Measurements from ENCODE around the gene RTP2.

Gene RTP2, protein sequence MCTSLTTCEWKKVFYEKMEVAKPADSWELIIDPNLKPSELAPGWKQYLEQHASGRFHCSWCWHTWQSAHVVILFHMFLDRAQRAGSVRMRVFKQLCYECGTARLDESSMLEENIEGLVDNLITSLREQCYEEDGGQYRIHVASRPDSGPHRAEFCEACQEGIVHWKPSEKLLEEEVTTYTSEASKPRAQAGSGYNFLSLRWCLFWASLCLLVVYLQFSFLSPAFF

DNA sequence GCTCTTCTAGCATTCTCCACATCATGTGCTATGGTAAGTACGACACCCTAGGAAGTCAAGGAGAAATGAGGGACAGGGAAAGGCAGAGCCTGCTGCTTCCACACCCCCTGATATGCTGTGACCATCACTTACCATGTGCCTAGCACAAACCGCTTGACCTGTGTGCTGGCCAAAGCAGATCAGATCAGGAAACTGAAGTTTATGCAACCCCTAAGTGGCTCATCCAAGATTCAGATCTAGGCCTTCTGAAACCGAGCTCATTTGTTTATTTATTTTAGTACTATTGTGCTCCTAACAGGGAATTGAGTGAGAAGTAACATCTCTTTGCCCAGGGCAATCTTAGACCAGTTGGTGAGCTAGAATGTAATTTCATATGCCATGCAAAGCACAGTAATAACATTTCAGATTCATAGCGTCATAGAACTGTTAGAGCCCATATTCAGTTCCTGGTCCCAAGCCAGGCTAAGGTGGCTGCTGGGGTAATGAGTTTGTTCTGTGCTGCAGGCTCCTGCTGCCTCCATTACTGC lies at the start of gene RTP2:
RTP2 (minus strand) TSS at position 51 of the 527 bp plus-strand sequence. CDS start 429 bp downstream, outside the sequence.
- no peak for DNase-seq (ENCODE audit: low read depth)

DNA sequence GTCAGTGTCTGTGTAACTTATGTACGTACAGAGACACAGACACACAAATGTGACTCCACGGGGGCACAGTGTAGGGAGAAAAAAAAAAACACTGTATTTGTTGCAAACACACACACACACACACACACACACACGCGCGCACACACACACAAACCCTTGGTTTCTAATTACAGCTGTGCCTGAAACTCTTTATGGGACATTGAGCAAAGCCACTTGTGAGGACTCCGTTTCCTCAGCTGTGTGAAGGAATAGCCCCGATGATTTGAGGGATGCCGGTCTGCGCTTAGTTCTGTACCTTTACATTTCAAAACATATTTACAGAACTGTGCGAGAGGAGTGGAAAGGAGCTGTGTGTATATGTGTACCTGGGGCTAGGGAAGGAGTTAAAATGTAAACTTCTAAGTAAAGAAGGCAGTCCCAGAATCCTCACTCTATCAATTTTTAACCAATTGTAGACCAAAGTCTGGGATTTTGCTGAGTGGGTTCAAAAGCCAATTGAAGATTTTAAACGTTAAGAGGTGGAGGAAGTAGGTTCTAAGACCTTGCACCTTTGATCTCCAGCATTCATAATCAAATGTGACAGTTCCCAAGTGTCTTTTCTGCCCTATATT lies 48.3 kb upstream of the RTP2 start:
- no peak for DNase-seq (ENCODE audit: low read depth)

DNA sequence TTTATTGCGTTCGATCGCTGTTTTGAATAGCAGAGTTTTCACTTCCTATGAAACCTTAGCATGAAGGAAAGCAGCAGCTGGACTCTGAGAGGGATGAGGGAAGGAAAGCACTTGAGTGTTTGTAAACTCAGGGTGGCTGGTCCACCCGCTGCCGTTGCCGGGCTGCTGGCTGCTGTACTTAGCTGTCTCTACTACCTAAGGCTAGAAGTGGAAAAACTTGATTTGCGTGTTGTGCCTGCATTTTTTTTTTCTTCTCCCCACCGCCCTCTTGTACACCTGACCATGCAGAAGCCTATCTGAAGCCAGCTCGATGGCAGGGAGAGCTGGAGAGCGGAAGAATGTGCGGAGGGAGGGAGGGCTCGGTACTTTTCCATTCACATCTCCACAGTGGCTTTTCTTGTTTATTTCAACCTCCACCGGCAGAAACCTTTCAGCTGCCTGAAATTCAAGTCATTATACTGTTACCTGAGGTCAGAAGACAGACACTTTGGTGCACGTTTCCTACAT lies 47.7 kb upstream of the RTP2 start:
- DNase-seq (ENCODE audit: low read depth): no peak

DNA sequence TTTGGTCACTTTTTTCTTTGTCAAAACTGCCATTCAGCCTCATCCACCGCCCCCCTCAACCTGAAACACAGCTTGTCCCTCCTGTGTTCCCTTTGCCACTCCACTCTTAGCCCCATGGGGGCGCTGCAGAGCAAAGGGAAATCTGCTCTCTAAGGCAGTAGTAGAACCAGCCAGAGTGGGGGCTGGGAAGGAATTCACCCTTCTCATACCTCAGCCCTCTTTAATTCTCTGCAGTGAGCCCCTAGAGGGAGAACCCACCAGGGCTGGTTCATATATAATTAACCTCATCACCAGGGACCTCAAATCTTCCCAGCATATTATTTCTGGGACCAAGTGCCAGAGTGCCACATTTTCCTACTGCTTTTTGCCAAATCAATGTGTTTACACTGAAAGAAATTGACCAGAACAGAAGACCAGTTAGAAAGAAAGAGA lies 45.7 kb upstream of the RTP2 start:
- peak; percentile 58 for DNase-seq (ENCODE audit: low read depth)

DNA sequence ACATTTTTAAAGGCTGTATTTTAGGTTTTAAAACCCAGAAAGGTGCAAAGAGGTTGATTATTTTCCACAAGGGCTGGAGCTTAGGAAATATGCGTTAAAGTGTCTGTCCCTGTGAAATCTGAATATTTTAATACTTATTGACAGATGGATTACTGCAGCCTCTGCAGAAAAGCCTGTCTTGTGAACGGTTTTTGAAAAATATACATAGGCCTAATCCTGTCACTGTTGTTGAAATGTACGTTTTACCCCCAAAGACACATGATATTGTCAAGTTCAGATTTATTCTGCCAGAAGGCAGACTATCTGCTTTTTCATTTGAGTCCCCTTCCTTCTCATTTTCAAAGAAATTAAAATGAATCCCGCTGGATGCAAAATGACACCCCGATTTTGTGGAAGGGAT lies 45.1 kb upstream of the RTP2 start:
- no peak for DNase-seq (ENCODE audit: low read depth)

DNA sequence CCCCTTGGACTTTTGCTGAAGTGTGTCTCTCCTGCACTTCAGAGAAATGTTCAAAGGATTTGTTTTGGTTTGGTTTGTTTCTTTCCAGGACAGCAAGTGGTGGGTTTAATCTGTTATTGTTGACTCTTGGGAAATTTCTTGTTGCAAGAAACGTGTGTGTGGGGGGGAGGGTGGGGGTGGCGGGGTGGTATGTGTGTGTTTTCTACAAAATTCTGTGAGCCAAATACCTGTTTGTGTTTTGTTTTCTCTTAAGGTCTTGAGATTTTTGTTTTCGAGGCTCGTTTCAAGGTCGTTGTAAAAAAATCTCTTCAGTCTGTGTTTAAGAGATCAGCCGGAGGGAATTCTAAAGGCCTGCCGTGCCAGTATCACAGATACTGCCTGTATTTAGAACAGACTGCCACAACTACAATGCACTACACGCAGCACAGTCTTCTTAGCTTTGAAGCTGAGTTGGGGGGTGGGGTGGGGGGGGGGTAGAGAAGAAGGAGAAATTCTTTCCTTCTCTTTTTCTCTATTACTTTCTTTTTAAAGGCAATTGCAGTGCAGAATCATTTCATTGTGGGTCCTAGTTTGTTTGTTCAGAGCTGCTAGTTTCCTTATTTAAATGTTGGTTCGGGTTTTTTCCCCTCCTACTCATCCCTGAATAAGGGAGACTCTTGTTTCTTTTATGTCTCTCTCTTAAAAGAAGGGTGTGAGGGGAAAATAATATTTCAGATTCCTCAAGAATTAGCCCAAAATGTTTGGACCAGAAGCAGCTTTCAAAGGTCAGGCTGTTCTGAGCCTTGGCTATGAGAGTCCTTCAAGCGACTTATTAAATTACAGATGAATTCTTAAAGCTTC lies 44.3 kb upstream of the RTP2 start:
- DNase-seq (ENCODE audit: low read depth): no peak

DNA sequence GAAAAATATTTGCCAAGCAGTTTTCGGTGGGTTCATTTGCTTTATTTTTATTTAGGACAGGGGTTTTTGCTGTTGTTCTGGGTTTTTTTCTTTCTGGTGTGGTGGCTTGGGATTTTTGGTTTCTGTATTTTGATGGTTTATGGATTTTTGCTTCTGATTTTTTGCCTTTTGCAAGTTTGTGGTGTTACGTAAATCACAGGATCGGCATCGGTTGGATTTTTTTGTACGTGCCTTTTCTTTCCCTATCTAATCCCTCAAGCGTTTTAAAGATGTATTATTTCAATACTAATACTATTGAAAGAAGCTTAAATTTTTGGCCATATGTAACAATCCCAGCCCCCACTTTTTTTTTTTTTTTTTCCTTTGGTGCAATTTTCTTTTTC lies 43.7 kb upstream of the RTP2 start:
- DNase-seq (ENCODE audit: low read depth): no peak

DNA sequence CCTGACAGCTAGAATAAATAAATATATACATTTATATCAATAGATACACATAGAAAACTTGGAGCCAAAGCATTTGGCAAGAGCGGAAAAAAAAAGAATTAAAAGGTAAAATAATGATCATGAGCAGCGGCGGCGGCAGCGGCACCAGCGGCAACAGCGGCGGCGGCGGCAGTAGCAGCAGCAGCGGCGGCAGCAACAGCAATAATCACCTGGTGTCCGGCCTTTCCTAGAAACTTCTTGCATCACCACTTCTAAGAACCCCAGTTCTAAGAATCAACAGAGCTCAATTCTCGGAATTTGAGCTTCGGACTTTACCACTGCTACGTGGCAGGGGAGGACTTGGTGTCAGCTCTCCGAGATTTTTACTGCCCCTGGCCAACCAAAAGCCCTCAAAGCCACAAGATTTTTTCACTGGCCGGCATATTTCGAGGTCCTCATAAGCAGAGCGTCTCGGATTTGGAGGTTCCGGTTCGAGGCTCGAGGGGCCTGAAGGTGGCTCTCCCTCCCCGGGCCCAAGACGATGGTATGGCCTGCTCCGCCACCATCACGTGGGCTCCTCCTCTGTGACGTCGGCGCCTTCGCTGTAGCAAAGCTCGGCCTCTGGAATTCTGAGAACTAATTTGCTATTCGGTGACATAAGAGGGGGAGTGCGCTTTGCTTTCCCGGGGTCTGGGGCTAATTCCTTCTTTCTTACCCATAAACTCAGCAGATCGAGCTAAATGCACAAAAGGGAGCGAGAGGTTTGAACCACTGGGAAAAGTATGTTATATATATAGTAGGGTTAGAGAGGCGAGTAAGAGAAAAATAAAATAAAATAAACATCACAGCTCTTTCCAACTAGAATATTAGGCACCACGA lies 43.1 kb upstream of the RTP2 start, which contains the start of gene BCL6:
BCL6 (minus strand) TSS at position 268 of the 858 bp plus-strand sequence. CDS start 11,775 bp downstream, outside the sequence.
- DNase-seq (ENCODE audit: low read depth): peak; percentile 74

DNA sequence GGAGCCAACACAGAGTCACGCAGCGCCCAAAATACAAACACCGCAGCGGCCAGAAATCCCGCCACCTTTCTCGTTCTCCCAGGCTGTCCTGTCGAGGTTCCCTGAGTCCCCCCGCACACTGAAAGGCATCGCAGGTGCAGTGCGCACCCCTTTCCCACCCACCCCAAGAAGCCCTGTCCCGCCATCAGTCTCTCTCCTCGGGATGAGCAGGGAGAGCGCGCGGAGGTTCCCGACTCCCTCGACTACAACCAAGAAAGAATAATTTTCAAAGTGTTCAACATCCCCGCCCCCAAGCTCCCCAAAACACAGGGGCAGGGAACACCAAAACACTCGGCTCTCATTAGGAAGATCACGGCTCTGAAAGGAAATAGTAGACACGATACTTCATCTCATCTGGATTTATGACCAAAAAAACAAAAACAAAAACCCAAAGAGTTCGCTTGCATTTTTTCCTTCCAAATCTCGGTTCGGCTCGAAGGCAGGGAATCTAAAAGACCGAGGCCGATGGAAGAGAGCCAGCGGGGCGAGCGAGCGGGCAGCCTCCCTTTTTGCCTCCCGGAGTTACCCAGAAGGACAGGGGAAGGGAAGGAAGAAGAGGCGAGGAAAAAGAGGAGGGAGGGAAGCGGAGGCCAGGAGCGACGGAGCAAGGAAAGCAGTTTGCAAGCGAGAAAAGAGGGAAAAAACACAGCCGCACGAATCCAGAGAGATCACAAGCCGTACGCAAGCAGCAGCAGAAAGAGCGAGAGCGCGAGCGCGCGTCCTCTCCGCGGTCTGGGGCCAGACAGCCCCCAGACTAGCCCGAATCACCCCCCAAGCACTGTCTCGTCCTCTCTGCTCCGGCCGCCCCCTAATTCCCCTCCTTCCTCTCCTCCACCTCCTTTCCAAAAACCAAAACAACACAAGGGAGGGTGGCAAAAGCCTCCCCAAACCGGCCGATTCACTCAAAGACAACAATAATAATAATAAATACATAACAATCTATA lies 42.1 kb upstream of the RTP2 start:
- DNase-seq (ENCODE audit: low read depth): no peak

DNA sequence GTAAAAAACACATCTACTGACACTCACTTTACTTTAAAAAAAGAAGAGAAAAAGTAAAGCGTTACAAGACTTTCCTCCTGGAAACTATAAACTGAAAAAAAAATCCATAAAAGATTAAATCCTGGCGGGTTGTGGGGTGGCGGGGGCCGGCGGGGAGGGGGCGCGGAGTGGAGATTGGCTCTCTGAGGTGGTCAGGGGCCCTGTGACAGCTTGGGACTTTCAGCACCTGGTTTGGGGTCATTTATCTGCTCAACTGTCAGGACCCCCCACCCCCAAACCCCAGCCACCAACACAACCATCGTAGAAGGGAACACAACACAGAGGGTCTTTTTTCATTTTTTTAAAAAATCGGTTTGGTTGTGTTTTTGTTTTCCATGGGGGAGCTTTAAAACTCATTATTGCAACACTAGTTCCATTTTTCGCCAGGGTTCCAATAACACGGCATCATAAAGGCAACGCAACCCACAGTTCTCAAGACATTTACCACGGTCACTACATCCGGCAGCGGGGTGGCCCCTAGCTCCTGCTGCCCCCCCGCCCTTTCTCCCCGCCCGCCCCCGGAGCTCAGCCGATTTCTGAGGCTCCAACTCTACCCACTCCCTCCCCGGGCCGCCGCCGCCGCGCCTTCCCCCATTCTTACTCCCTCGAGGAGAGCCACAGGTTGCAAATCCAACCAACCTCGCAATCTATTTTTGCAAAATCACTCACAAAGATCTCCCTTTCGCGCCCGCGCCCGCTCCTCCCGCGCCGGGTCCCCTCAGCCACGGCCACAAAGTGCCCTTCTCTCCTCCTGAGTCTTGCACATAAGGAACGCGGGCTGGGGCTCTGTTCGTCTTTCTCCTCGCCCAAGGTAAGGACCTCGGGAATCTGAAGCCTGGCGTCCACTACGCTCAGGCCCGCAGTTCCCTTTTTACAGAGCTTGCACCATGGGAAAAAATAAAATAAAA lies 41.1 kb upstream of the RTP2 start:
- DNase-seq (ENCODE audit: low read depth): no peak

DNA sequence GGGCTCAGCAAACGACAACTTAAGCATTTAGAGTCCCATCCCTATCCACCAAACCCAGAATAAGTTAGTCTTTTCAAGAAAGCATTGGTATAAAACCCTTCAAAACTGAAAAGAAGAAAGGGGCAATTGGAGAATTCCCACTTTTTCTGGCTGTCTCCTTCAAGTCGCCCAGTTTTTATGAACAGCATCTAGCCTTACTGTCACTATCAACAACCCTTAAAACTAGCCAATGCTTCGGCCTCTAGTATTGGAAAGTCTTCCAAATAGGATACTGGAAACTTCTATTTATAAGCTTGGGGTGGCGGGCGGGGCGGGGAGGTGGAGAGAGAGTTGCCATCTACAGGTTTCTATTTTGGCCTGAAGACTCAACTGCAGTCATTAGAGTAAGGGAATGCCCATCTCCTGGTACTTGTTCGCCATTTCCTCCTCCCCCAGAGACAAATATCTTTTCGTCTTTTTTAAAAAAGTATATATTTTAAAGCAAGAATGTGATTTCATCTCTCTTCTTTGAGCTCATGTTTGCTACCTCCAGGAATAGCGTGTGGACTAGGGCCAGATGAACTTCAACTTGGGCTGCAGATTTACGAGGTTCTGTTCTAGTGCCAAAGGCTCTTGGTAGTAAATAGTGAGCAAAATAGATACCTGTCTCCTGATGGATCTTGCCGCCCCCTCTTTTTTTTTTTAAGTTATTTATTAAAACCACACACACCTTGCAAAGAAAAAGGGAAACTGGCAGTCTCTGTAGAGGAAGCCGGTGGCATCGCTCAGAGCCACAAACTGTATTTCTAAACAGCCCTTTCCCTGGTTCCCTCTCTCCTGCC lies 40.2 kb upstream of the RTP2 start:
- no peak for DNase-seq (ENCODE audit: low read depth)

DNA sequence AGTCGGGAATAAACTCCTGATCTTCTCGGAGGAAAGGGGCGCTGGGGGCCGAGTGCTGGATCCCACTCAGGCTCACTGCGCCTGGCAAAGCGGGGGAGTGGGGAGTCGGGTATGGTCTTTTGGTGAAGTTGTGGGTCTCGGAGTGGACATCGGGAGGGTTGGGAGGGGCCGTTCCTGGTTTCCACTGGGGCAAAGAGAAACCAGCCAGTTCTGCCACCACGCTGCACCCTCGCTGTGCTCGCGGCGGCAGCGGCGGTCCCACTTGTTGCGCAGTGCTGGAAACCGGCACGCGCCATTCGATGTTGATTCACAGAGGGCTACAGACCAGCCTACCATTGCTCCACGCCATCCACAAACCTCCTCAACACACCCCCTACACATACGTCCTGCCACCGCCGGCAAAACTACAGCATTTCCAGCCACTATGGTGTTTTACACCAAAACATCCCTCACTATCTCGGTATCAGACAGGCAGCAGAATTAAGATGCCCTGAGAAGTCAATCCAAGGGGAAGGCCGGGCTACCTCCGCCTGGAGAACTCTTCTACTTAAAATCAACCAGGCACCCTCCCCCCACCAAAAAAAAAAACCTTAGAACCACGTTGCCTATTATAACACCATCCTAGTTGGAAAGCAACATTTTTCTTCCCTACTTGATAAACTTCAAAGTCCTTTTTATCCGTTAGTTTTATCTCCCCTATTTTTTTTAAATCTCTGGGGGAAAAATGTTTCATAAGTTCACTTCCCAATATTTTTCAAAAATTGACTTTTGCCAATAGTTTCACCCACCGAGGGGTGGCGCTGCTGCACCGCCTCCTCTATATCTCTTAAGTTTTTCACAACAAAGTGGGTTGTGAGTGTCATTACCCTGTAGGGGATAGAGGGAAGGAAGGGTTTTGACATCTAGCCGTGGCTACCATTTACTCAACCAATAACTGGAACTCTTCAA lies 39.3 kb upstream of the RTP2 start:
- DNase-seq (ENCODE audit: low read depth): no peak

DNA sequence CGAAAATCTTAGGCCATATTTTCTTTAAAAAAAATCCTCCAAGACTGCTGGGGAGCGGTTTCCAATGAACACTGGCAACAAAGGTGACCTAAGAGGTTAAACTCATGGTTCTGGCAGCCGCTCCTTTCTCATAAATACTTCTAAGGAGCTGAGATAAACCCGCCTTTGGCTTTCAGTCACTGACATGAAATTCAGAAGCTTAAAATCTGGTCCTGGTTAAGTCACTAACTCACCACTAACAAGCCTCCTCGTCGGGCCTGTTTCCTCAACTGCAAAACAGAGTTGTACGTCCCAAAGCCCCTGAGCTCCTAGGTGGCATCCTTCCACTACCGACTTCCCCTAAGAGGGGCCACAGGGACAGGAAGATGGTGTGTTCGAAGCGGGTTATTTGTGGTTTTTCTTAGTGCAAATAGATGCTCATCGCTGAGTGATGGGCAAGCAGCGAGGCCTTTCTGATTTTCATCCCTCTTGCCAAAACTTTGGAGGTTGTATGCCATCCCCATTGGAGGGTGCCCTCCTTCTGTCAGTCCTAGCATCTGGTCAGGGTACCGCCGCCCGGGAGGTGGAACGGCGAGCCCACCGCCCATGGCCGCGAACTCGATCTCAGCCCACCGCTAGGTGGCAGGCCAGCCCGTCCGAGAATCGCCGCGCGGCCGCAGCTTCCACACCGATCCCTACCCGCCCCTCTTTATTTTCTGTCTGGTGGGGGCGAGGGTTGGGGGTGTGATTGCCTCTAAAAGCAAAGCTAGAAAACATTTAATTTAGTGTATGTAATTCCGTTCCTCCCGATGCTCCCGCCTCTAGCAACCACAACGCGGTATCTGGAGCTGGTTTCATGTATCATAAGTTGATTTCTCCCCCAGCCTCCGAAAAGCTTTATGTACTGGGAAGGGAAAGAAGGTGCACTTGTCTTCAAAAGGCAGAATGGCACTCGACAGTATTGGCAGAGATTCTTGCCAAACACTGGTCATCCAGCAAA lies 38.4 kb upstream of the RTP2 start:
- DNase-seq (ENCODE audit: low read depth): no peak

DNA sequence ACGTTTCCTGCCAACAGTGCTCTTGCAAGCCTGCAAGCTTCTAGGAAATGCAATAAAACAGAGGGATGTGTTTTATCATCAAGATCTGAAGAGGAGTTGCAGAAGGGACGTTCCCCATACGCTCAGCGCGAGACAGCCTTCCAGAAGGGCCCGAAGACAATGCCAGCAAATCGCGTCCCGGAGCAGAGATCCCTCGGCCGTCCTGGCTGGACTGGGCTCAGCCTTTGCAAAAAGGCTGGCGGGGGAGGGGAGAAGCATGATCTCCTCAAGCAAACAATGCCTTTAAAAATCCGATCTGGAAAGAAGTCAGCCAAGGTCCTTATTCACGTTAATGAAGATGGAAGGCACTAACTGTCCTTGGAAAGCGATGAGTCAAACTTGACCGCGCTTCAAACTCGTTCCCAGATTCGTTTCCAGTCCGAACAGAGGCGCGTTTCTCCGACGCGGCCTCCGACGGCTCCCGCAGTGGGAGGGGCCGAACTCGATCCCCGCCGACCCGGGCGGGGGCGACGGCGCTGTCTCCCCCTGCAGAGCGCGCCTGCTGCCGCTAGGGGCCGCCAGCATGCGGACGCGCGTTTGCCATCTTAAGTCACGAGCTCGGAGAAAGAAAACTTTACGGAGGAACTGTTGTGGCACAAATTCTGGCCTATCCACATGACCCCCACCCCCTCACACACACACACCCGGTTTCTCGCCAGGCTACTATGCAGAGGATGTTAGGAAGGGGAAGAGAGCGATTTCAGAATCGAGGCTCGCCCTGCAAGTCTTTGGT lies 37.4 kb upstream of the RTP2 start:
- DNase-seq (ENCODE audit: low read depth): peak; percentile 53

DNA sequence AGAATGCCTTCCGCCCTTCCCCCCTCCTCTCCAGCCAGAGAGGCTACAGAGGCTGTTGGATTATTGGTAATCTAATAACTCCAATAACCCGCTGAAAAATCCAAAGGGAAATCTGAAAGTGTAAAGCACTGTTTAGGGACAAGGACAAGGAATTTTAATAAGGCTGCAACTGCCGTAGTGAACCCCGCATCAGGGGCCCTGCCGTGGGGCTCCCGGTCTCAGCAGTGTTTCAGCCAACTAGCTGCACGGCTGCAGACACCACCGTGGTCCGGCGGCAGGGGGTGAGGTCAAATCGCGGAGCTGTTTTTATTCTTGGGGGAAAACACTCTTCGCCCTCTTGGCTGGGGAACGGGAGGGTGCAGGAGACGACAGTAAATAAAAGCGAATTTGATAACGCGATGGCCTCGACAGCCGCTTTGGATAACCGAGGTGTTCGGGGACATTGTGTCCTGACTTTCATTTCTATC lies 36.8 kb upstream of the RTP2 start:
- no peak for DNase-seq (ENCODE audit: low read depth)
